NCI-H2029 treated with DMSO at 0.1 percent for 48 hours (cell line): ENCODE data around the gene CD99L2.

Experiments
- DNase-seq: peaks from one replicate; lab custom pipeline; 2025; lab: John Stamatoyannopoulos, UW

CD99L2 gene

GRCh38 chrX:150762258-150763165 is 136.0 kb downstream of the CD99L2 start:
- no peak for DNase-seq

DNA sequence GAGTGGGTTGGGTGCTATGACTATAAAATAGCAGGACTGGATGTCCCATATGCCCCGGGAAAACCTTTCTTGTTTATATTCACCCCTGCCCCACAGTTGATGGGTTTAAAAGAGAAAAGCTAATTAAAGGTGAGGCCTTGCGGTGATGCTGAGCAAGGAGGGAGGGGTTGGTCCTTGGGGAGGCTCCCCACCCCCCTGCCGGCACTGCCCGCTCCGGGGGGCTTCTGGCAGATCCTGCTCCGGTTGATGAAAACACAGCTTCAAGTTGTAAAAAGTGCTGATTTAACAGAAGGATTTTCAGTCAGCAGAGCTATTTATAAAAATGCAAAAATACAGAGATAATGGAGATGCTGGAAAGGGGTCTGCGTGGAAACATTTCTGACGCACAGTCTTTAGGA is 136.7 kb downstream of the CD99L2 start:
- no peak for DNase-seq

- no peak for DNase-seq
Observed at GRCh38 chrX:150761176-150761818, 137.2 kb downstream of the CD99L2 start.

DNA sequence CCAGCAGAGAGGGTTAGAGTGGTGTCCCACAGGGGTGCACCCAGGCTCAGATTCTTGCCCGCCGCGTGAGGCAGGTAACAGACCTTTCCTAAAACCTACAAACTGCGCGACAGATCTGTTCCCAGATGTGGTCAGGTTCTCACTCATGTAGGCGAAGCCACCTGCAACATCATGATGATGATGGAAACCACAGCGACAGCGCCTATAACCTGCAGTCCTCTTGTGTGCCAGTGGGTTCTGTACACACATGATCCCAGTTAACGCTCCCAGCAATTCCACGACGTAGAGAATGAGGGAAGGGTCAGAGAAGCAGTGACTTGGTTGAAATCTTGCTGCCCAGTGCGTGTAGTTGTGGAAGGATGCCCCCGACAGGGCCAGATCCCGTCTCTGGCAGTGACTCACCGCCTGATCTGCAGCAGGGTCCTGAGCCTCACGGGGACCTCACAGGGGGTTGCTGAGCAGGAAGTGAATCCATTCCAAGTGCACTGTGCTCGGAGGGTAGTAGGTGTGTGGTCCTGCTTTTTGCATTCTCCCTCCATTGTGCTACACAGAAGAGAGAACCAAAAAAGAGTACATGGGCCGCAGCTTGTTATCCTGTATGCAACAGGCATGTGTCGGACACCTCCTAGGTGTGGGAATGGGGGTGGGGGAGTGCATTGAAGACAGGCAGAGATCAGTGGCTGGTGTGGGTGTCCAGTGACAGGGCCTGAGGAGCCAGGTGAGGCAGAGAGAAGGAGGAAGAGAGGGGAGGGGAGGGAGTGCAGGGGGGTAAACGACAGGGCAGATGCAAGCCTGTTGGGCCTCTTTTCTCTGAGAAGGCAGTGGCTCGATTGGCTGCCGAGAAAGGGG is 138.7 kb downstream of the CD99L2 start:
- DNase-seq, result no peak

- DNase-seq, result no peak
Observed at GRCh38 chrX:150757371-150757770, 141.1 kb downstream of the CD99L2 start.

DNA sequence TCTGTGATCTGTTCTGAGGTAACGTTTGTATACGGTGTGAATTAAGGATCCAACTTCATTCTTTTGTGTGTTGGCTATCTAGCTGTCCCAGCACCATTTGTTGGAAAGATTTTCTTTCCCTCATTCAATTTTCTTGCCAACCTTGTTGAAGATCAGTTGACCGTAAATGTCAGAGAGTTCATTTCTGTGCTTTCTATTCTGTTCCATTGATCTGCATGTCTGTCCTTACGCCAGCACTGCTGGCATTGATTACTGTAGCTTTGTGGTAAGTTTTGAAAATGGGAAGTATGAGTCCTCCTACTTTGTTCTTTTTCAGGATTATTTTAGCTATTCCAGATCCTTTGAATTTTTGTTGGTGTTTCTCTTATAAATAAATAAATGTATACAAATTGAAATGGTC is 144.5 kb downstream of the CD99L2 start:
- DNase-seq, result no peak

DNA sequence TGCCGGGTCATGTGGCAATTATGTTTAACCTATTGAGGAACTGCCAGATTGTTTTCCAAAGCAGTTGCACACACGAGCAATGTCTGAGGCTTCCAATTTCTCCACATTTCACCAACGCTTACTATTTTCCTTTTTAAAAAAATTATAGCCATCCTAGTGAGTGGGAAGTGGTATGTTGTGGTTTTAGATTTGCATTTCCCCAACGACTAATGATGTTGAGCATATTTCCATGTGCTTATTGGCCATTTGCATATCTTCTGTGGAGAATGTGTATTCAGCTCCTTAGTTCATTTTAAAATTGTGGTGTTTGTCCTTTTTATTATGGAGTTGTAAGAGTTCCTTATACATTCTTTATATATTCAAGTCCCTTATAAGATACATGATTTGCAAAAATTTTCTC is 145.1 kb downstream of the CD99L2 start:
- DNase-seq, result no peak

- no peak for DNase-seq
Observed at GRCh38 chrX:150752124-150752523, 146.3 kb downstream of the CD99L2 start.

- no peak for DNase-seq
Observed at GRCh38 chrX:150736475-150736874, 162.0 kb downstream of the CD99L2 start.

DNA sequence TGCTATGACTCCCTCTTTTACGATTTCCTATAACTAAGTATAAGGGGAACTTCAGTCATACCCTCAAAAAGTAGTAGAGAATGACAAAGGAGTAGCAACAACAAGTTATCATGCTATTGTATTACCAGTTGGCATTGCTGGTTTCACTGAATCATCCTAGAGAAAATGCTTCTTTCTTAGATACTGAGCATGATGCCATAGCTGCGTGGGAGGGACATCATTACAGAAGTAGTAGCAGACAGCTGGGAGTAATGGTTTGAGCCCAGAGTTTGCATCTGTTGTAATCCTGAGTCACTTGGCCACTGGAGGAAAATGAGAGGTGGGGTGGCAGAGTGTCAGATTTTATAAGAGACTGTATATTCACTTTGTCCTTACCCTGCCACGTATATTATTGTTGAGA is 166.7 kb downstream of the CD99L2 start:
- no peak for DNase-seq

DNA sequence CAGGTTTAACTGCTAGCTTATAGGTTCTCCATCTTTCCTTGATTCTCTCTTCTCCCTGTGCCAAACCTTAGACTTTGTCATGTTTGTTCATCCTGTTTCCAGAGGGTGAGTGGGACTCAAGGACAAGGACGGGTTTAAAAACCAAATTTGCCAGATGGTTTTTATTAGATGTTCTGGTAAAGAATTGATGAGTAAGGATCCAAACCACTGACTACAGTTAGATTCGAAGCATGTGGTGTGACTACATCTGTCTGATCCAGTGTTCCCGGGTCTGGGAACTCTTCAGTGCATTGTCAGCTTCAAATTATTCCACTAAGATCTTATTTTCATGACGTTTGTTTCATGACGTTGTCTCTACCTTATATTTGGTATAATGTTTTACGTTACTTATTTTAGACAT is 167.7 kb downstream of the CD99L2 start:
- DNase-seq, result no peak

GRCh38 chrX:150729956-150730355 is 168.5 kb downstream of the CD99L2 start:
- DNase-seq, result no peak

GRCh38 chrX:150719621-150720020 is 178.8 kb downstream of the CD99L2 start:
- DNase-seq, result no peak
